ENCODE measurements around the gene KLK2. TPM values are rescaled to one million over a fixed set of nuclear protein-coding genes. Genes with fewer than 3 reads are reported as not detected.

The KLK2 gene
- total RNA-seq, 1 experiment from 2014 or later = not detected

DNA sequence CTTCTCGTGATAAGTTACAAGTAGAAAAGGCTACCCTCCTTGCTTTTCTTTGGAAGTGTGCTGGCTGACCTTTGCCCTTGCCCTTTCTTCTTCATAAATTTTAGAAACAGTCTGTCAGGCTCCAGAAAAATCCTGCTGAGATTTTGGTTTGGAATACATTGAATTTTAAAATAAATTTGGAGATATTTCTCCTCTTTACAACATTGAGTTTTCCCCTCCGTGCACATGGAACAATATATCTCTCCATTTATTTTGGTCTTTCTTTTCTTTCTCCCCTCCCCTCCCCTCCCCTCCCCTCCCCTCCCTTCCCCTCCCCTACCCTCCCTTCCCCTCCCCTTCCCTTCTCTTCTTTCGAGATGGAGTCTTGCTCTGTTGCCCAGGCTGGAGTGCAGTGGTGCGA lies 29.4 kb downstream of the KLK2 start (continued):
- TF ChIP-seq POLR2AphosphoS5 (IDR thresholded peaks at IDR 0.05; ENCODE audit: low read depth, low read length) = no peak
- TF ChIP-seq ATF3 (IDR thresholded peaks at IDR 0.05) = no peak
- TF ChIP-seq ZNF274 (IDR thresholded peaks at IDR 0.05; ENCODE audit: low read depth, low read length) = no peak
- TF ChIP-seq TCF7L2 (IDR thresholded peaks at IDR 0.05; ENCODE audit: borderline replicate concordance, extremely low read depth, insufficient read depth, insufficient read length) = no peak
- TF ChIP-seq ZFX (IDR thresholded peaks at IDR 0.05) = no peak
- no peak for TF ChIP-seq POLR2A (IDR thresholded peaks at IDR 0.05; ENCODE audit: borderline replicate concordance, extremely low read depth, insufficient read depth, insufficient read length)

GRCh38 chr19:50906217-50906616 lies 33.0 kb downstream of the KLK2 start:
- Histone ChIP-seq H2AFZ (ENCODE audit: low read depth, low read length, poor library complexity, severe bottlenecking) (no peak overlapping the region), H3K4me2 (ENCODE audit: low read length) (peak overlapping the region; percentile 40; the same call in 1 of the 2 replicates), H3K27ac (ENCODE audit: low read depth, low read length) (no peak overlapping the region), H4K20me1 (ENCODE audit: insufficient read depth) (no peaks in the 10 kb centered on the region), H3K27me3 (ENCODE audit: insufficient read depth, low read length) (no peaks in the 10 kb centered on the region), H3K79me2 (ENCODE audit: insufficient read depth, low read length) (no peaks in the 10 kb centered on the region), H3K4me3 (replicated peaks in 1 of 2; ENCODE audit: low read depth in 1 of 2, low read length in 2 of 2) (no peak overlapping the region), H3K9me3 (ENCODE audit: control insufficient read depth in 1 of 2, insufficient read depth in 1 of 2, low read depth in 1 of 2, low read length in 2 of 2) (no peaks in the 10 kb centered on the region), H3K9ac (ENCODE audit: low read length) (no peak overlapping the region), H3K36me3 (ENCODE audit: control insufficient read depth in 1 of 2, insufficient read depth in 2 of 2, low read length in 2 of 2) (no peaks in the 10 kb centered on the region), H3K9me2 (ENCODE audit: insufficient read depth) (no peaks in the 10 kb centered on the region), H3K4me1 (ENCODE audit: control insufficient read depth in 1 of 2, insufficient read depth in 2 of 2, low read length in 2 of 2) (peaks cover 4 to 20% of the 10 kb centered on the region in 2 experiments; a peak in 3 of 4 replicates)
- intact Hi-C loops (cut with micrococcal nuclease) = loop anchor here (1.0 to 5.0 kb wide), 2 partner anchors 111 to 191 kb away; no protein-coding TSS in a partner anchor
- ChIA-PET RAD21 (ENCODE audit: low non-redundant PET in 1 of 2, low total read pairs in 2 of 2, uncharacterized antibody in 2 of 2, unreplicated experiment in 2 of 2) (no interaction called here), CTCF (interaction anchor here (1.2 to 1.6 kb wide), 3 partner anchors 16 to 113 kb away, joined by 4 to 6 read pairs (median 5); partner anchors contain the start of gene KLK10), POLR2A (no interaction called here)
- DNase-seq (ENCODE audit: low read depth, low spot score) (no peak), ATAC-seq (peak; percentile 32)
- BruUV-seq (replicated peaks) = no TSS peak
- TF ChIP-seq CEBPB (IDR thresholded peaks at IDR 0.05; ENCODE audit: low read depth) (no peak), CBX3 (IDR thresholded peaks at IDR 0.05; ENCODE audit: low read depth) (no peak), TCF7L2 (IDR thresholded peaks at IDR 0.05; ENCODE audit: borderline replicate concordance, extremely low read depth, insufficient read depth, insufficient read length) (no peak), RAD21 (IDR thresholded peaks at IDR 0.05; ENCODE audit: low read depth) (peak; percentile 66), CTCF (IDR thresholded peaks at IDR 0.05 in 2 of 3, conservative IDR thresholded peaks at IDR 0.05 in 1 of 3; ENCODE audit: borderline replicate concordance in 1 of 3, insufficient read depth in 1 of 3, low read depth in 2 of 3, low read length in 2 of 3) (peak; percentile 72 to 80 (median 74)), ELF1 (IDR thresholded peaks at IDR 0.05; ENCODE audit: borderline replicate concordance, low read depth) (no peak)
- TF ChIP-seq, protein P1, sequence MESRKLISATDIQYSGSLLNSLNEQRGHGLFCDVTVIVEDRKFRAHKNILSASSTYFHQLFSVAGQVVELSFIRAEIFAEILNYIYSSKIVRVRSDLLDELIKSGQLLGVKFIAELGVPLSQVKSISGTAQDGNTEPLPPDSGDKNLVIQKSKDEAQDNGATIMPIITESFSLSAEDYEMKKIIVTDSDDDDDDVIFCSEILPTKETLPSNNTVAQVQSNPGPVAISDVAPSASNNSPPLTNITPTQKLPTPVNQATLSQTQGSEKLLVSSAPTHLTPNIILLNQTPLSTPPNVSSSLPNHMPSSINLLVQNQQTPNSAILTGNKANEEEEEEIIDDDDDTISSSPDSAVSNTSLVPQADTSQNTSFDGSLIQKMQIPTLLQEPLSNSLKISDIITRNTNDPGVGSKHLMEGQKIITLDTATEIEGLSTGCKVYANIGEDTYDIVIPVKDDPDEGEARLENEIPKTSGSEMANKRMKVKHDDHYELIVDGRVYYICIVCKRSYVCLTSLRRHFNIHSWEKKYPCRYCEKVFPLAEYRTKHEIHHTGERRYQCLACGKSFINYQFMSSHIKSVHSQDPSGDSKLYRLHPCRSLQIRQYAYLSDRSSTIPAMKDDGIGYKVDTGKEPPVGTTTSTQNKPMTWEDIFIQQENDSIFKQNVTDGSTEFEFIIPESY (IDR thresholded peaks at IDR 0.05; ENCODE audit: extremely low read depth, insufficient replicate concordance, low read length) = no peak

Measured in HCT116 (cell line).